IMR-90 (cell line): ENCODE results near the gene MR1. TPM values are rescaled to one million over a fixed set of nuclear protein-coding genes. Genes with fewer than 3 reads are reported as not detected.

ENCODE experiments used
- ATAC-seq: fragments of 200-7000 bp; cut with Tn5 transposase; 2 replicates; pipeline ENCODE4 v1.9.1; 2020; ENCODE audit warnings: low read depth, mild to moderate bottlenecking, moderate library complexity
- BruUV-seq: library from RNA; stranded (reverse); fragments of 400-500 nt; replicated peaks from 2 replicates; lab custom pipeline; 2021; lab: Mats Ljungman, UMichigan
- CTCF ChIA-PET: fragments of 300-600 bp; formaldehyde crosslinking; extraction: SDS; loops from one replicate; lab custom pipeline; 2021; ENCODE audit warnings: antibody characterized with exemption; lab: Yijun Ruan, JAX
- POLR2A ChIA-PET: fragments of 300-600 bp; sonication (Branson Sonifier 250); formaldehyde crosslinking; loops from one replicate; lab custom pipeline; 2022; ENCODE audit warnings: antibody characterized with exemption; ENCODE audit not compliant: unreplicated experiment; lab: Charles Lee
- DNase-seq: peaks from one replicate; pipeline ENCODE4 v3.0.0; 2013
- H2AFZ ChIP-seq: replicated peaks from 2 replicates; pipeline ENCODE3; 2013; ENCODE audit warnings: low read length, mild to moderate bottlenecking; ENCODE audit not compliant: poor library complexity
- H2AK5ac ChIP-seq: 2 replicates; pipeline ENCODE4 v1.6.1; 2013; ENCODE audit warnings: low read depth, low read length, inconsistent platforms
- H2AK9ac ChIP-seq: replicated peaks from 2 replicates; pipeline ENCODE3; 2013; ENCODE audit warnings: mild to moderate bottlenecking, low read depth, low read length, moderate library complexity; ENCODE audit not compliant: poor library complexity
- H2BK120ac ChIP-seq: 2 replicates; pipeline ENCODE4 v1.6.1; 2013; ENCODE audit warnings: low read depth, low read length, inconsistent platforms
- H2BK15ac ChIP-seq: 3 replicates; pipeline ENCODE4 v1.6.1; 2013; ENCODE audit warnings: low read depth, low read length, inconsistent platforms
- H2BK20ac ChIP-seq: 2 replicates; pipeline ENCODE4 v1.6.1; 2013; ENCODE audit warnings: low read depth, mild to moderate bottlenecking, inconsistent platforms, low read length, moderate library complexity
- H2BK5ac ChIP-seq: 2 replicates; pipeline ENCODE4 v1.6.1; 2013; ENCODE audit warnings: mild to moderate bottlenecking, low read depth, low read length, inconsistent platforms; ENCODE audit not compliant: poor library complexity, severe bottlenecking
- H3K14ac ChIP-seq: replicated peaks from 2 replicates; pipeline ENCODE4 v1.6.1; 2013; ENCODE audit warnings: low read depth, low read length, inconsistent platforms
- H3K18ac ChIP-seq: 2 replicates; pipeline ENCODE4 v1.6.1; 2013; ENCODE audit warnings: low read depth, low read length, control low read depth
- H3K23ac ChIP-seq: 2 replicates; pipeline ENCODE4 v1.6.1; 2013; ENCODE audit warnings: low read depth, low read length, inconsistent platforms
- H3K27ac ChIP-seq: 2 replicates; pipeline ENCODE4 v1.5.1; 2013; ENCODE audit warnings: mild to moderate bottlenecking, control low read depth, low read length; ENCODE audit not compliant: insufficient read depth
- H3K27me3 ChIP-seq: 2 replicates; pipeline ENCODE4 v1.6.1; 2013; ENCODE audit warnings: low read length; ENCODE audit not compliant: control insufficient read depth, insufficient read depth
- H3K36me3 ChIP-seq: 2 replicates; pipeline ENCODE4 v1.6.1; 2013; ENCODE audit warnings: low read length, mixed read lengths; ENCODE audit not compliant: control insufficient read depth, insufficient read depth
- H3K4ac ChIP-seq: 2 replicates; pipeline ENCODE4 v1.6.1; 2013; ENCODE audit warnings: low read depth, low read length, inconsistent platforms
- H3K4me1 ChIP-seq: 2 replicates; pipeline ENCODE4 v1.6.1; 2013; ENCODE audit warnings: low read length, mixed read lengths; ENCODE audit not compliant: control insufficient read depth, insufficient read depth
- H3K4me2 ChIP-seq: 2 replicates; pipeline ENCODE4 v1.6.1; 2013; ENCODE audit warnings: low read depth, mild to moderate bottlenecking, control low read depth, low read length, moderate library complexity
- H3K4me3 ChIP-seq: 2 replicates; pipeline ENCODE4 v1.5.1; 2013; ENCODE audit warnings: low read depth, mild to moderate bottlenecking, control low read depth, low read length, moderate library complexity; ENCODE audit not compliant: insufficient read depth
- H3K56ac ChIP-seq: 2 replicates; pipeline ENCODE4 v1.6.1; 2013; ENCODE audit warnings: low read length, inconsistent platforms; ENCODE audit not compliant: insufficient read depth; ENCODE audit errors: extremely low read depth
- H3K79me1 ChIP-seq, 2 experiments: 2 replicates each; pipeline ENCODE4 v1.6.1; 2013; ENCODE audit warnings: low read length in 2 of 2, inconsistent platforms in 1 of 2, low read depth in 1 of 2
- H3K9ac ChIP-seq: 2 replicates; pipeline ENCODE4 v1.6.1; 2013; ENCODE audit warnings: low read depth, low read length, control low read depth
- H3K9me1 ChIP-seq: 2 replicates; pipeline ENCODE4 v1.6.1; 2013; ENCODE audit warnings: low read length, inconsistent platforms; ENCODE audit not compliant: insufficient read depth
- H3K9me3 ChIP-seq: 2 replicates; pipeline ENCODE4 v1.6.1; 2013; ENCODE audit warnings: low read length; ENCODE audit not compliant: control insufficient read depth, insufficient read depth
- H4K20me1 ChIP-seq: 2 replicates; pipeline ENCODE4 v1.6.1; 2013; ENCODE audit warnings: low read length, inconsistent platforms; ENCODE audit not compliant: insufficient read depth
- H4K5ac ChIP-seq: 2 replicates; pipeline ENCODE4 v1.6.1; 2013; ENCODE audit warnings: mild to moderate bottlenecking, low read depth, low read length, control low read depth
- H4K8ac ChIP-seq, 2 experiments: 2 replicates each; pipeline ENCODE4 v1.6.1; 2013; ENCODE audit warnings: low read depth in 2 of 2, low read length in 2 of 2, control low read depth in 1 of 2, inconsistent platforms in 1 of 2
- H4K91ac ChIP-seq: 2 replicates; pipeline ENCODE4 v1.6.1; 2013; ENCODE audit warnings: low read depth, low read length, inconsistent platforms; ENCODE audit not compliant: insufficient read depth
- ELK1 ChIP-seq: fragments of 150-350 bp; IDR thresholded peaks from 2 replicates; pipeline ENCODE4 v1.6.1; 2016; ENCODE audit warnings: low read depth, mild to moderate bottlenecking, low read length, moderate library complexity, borderline replicate concordance
- FOS ChIP-seq: fragments of 150-350 bp; IDR thresholded peaks from 2 replicates; pipeline ENCODE4 v1.6.1; 2016; ENCODE audit warnings: low read depth, low read length
- MAFK ChIP-seq: IDR thresholded peaks from 2 replicates; pipeline ENCODE4 v1.6.1; 2012; ENCODE audit warnings: low read depth, low read length, improper control_type of control experiment
- MAZ ChIP-seq: IDR thresholded peaks from 2 replicates; pipeline ENCODE4 v1.6.1; 2012; ENCODE audit warnings: low read depth, mild to moderate bottlenecking, low read length, improper control_type of control experiment, moderate library complexity, borderline replicate concordance
- MXI1 ChIP-seq: IDR thresholded peaks from 2 replicates; pipeline ENCODE4 v1.6.1; 2012; ENCODE audit warnings: low read depth, mild to moderate bottlenecking, low read length, moderate library complexity, borderline replicate concordance
- NFE2L2 ChIP-seq: fragments of 150-350 bp; IDR thresholded peaks from 2 replicates; pipeline ENCODE4 v1.6.1; 2016; ENCODE audit warnings: low read depth, mild to moderate bottlenecking, low read length
- POLR2A ChIP-seq: IDR thresholded peaks from 2 replicates; pipeline ENCODE4 v1.6.1; 2012; ENCODE audit warnings: mild to moderate bottlenecking, low read depth, low read length
- RAD21 ChIP-seq: IDR thresholded peaks from 2 replicates; pipeline ENCODE4 v1.6.1; 2012; ENCODE audit warnings: low read length, improper control_type of control experiment
- SMC3 ChIP-seq: fragments of 150-350 bp; IDR thresholded peaks from 2 replicates; pipeline ENCODE4 v1.6.1; 2016; ENCODE audit warnings: low read depth, mild to moderate bottlenecking, antibody characterized with exemption, low read length, moderate library complexity
- WGBS, 2 experiments: methylation state at CpG; one replicate each; pipeline versions ENCODE4 v1.1.5 to v1.1.7; 2013; ENCODE audit warnings: missing lambda C conversion rate in 2 of 2; ENCODE audit not compliant: insufficient read length in 1 of 2; ENCODE audit errors: extremely low coverage in 2 of 2; 5-methylcytosine and 5-hydroxymethylcytosine counted together
- dilution Hi-C: fragments of 300-500 bp; cut with HindIII; formaldehyde crosslinking; loops from one replicate; pipeline ENCODE4 v1.14.3; 2018; ENCODE audit warnings: low sequenced_read_pairs; ENCODE audit not compliant: unreplicated experiment
- in situ Hi-C: fragments of 300-500 bp; cut with MboI; formaldehyde crosslinking; loops from 3 replicates; pipeline ENCODE4 v1.14.3; 2019; ENCODE audit warnings: low sequenced_read_pairs, inconsistent platforms, mixed read lengths
- intact Hi-C: fragments of 100-400 bp; cut with micrococcal nuclease; formaldehyde crosslinking; loops from 2 replicates; pipeline ENCODE4 v1.10.0; 2022
- polyA plus RNA-seq, 3 experiments: library from polyadenylated mRNA; depleted of rRNA; stranded (reverse); fragments of >200 nt; gene quantifications; 2 replicates each; pipeline ENCODE4 v1.2.3, GENCODE V29; 2012; ENCODE audit warnings: low replicate concordance in 1 of 3
- total RNA-seq: library from RNA; depleted of rRNA; stranded (reverse); fragments of >200 nt; gene quantifications from 2 replicates; pipeline ENCODE4 v1.2.3, GENCODE V29; 2012
- TF ChIP-seq, protein P1 (sequence below): conservative IDR thresholded peaks from 2 replicates; pipeline ENCODE4 v1.5.1; 2012; ENCODE audit warnings: mild to moderate bottlenecking, low read depth, low read length, improper control_type of control experiment

MR1 gene
- total and polyA plus RNA-seq, 2 of the 4 experiments (the other 2 are of a cell fraction) = 6.0 to 6.1 TPM

DNA sequence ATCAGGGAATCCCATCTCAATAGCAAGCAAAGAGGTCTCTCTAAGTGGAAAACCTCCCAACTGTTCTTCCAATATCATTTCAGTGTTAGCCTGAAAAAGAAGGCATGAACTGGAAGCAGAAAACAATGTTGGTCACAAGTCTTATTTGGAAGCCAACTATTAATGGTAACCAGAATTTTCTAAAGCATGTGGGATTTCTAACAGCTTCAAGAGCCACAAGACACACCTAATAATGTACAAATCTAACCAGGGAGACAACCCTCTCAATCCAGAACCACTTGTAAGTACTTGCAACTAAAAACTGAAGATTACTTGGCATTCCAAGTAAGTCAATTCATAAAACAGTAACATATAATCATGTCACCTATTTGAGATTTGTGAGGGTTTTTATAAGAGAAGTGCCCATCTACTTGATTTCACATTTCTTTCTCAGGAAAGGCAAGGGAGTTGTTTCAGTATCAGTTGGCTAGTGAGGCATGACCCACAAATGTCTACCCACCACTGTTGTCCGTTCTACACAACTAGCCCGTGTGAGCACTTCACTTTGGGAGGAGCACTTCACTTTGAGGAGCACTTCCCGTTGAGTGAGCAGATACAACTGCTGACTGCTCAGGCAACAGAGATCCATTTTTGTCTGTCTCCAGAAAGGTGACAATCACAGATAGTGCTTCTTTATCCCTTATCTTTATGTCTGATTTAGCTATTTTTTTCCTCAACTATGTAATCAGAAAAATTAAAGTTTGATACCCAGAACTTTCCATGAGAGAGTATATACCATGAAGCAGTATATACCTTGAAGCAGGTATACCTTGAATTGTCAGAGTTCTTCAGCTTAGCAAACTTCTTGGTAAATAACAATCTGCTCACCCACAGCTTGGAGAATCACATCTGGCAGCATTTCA is 22.2 kb upstream of the MR1 start (continued):
- TF ChIP-seq SMC3 = no peak
- no peak for TF ChIP-seq RAD21
- TF ChIP-seq POLR2A = no peak
- TF ChIP-seq NFE2L2 = no peak

DNA sequence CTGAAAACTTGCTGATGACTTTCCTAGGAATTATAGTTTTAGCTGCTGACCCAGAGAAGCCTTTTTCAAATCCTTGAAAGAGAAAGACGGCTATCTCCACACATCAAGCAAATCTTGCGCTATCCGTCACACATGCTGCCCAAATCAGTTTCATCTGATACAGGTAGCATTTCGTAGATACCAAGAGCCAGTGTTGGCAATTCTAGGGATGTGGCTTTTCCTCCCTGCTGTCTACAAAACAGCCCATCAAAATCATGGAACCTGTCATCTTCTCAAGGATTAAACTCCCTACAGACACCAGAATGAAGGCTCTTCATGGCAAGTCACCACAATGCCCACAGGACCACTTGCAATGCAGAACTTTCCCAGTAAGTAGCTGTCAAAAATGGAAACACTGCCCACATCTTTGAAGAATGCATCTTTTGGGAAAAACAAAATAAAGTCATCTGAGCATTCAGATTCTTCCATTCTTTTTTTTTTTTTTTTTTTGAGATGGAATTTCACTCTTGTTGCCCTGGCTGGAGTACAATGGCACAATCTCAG is 21.5 kb upstream of the MR1 start:
- Histone ChIP-seq H3K79me1 (peaks cover 28 to 76% of the 10 kb centered on the region in 2 experiments), H3K9me1 (peaks cover 19% of the 10 kb centered on the region), H2BK15ac (peak overlapping the region; percentile 5; the same call in 2 of the 3 replicates), H4K8ac (peak overlapping the region in 1 of 2 experiments; percentile 45; a peak in 2 of 4 replicates), H2AK9ac (no peak overlapping the region), H3K27me3 (no peaks in the 10 kb centered on the region), H2BK120ac (peak overlapping the region; percentile 38; the same call in 1 of the 2 replicates), H3K9ac (no peak overlapping the region), H3K4me3 (no peak overlapping the region), H3K56ac (no peak overlapping the region), H3K23ac (peak overlapping the region; percentile 3; the same call in 1 of the 2 replicates), H2AFZ (no peak overlapping the region), H3K14ac (peak overlapping the region; percentile 24; the same call in 1 of the 2 replicates), H3K27ac (no peak overlapping the region), H2AK5ac (peak overlapping the region; percentile 35; the same call in 1 of the 2 replicates), H4K91ac (peak overlapping the region; percentile 8), H3K4me1 (peaks cover 15% of the 10 kb centered on the region), H3K36me3 (no peaks in the 10 kb centered on the region), H4K5ac (peak overlapping the region; percentile 82; the same call in 1 of the 2 replicates), H4K20me1 (peaks cover 26% of the 10 kb centered on the region; the same call in 1 of the 2 replicates), H3K9me3 (no peaks in the 10 kb centered on the region), H3K4ac (no peak overlapping the region; the same call in 1 of the 2 replicates), H2BK5ac (peak overlapping the region; percentile 97), H3K18ac (peak overlapping the region; percentile 50; the same call in 1 of the 2 replicates), H2BK20ac (no peak overlapping the region), H3K4me2 (peak overlapping the region; percentile 39; the same call in 1 of the 2 replicates)
- dilution Hi-C loops = no loop called here
- ATAC-seq = no peak
- ChIA-PET CTCF (interaction anchor here (0.5 to 1.2 kb wide), 2 partner anchors 10 to 26 kb away, joined by 3 to 6 read pairs; no protein-coding TSS in a partner anchor), POLR2A (interaction anchor here (0.6 kb wide), 1 partner anchor 121 kb away, joined by 6 read pairs; no protein-coding TSS in a partner anchor)
- intact Hi-C loops = no loop called here
- no TSS peak for BruUV-seq
- in situ Hi-C loops = no loop called here
- no peak for DNase-seq
- WGBS, 2 experiments = no CpG with 5 or more reads among the region's 4 CpGs
- no peak for TF ChIP-seq ELK1
- no peak for TF ChIP-seq MXI1
- TF ChIP-seq MAZ = no peak
- no peak for TF ChIP-seq MAFK
- no peak for TF ChIP-seq FOS
- TF ChIP-seq, protein P1, sequence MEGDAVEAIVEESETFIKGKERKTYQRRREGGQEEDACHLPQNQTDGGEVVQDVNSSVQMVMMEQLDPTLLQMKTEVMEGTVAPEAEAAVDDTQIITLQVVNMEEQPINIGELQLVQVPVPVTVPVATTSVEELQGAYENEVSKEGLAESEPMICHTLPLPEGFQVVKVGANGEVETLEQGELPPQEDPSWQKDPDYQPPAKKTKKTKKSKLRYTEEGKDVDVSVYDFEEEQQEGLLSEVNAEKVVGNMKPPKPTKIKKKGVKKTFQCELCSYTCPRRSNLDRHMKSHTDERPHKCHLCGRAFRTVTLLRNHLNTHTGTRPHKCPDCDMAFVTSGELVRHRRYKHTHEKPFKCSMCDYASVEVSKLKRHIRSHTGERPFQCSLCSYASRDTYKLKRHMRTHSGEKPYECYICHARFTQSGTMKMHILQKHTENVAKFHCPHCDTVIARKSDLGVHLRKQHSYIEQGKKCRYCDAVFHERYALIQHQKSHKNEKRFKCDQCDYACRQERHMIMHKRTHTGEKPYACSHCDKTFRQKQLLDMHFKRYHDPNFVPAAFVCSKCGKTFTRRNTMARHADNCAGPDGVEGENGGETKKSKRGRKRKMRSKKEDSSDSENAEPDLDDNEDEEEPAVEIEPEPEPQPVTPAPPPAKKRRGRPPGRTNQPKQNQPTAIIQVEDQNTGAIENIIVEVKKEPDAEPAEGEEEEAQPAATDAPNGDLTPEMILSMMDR = no peak
